Measurements from ENCODE around the gene SPATA45.

SPATA45 gene

GRCh38 chr1:212827831-212828278, 19.6 kb downstream of the SPATA45 start:
- no peak for DNase-seq

GRCh38 chr1:212827171-212827776, 20.2 kb downstream of the SPATA45 start:
- DNase-seq: no peak

- DNase-seq: no peak
Measured at GRCh38 chr1:212825798-212826452, 21.5 kb downstream of the SPATA45 start.

- no peak for DNase-seq
Measured at GRCh38 chr1:212824201-212824600, 23.2 kb downstream of the SPATA45 start.

GRCh38 chr1:212822956-212823355, 24.5 kb downstream of the SPATA45 start:
- no peak for DNase-seq

- DNase-seq: no peak
Measured at GRCh38 chr1:212820969-212821368, 26.5 kb downstream of the SPATA45 start.

- no peak for DNase-seq
Measured at GRCh38 chr1:212819726-212820125, 27.7 kb downstream of the SPATA45 start.

- DNase-seq: no peak
Measured at GRCh38 chr1:212816567-212817278, 30.7 kb downstream of the SPATA45 start.

- DNase-seq: peak; percentile 10
Measured at GRCh38 chr1:212814537-212815334, 32.7 kb downstream of the SPATA45 start.

- DNase-seq: no peak
Measured at GRCh38 chr1:212805767-212806166, 41.7 kb downstream of the SPATA45 start.

GRCh38 chr1:212797681-212798080, 49.8 kb downstream of the SPATA45 start:
- peak; percentile 4 for DNase-seq

GRCh38 chr1:212794561-212795014, 52.9 kb downstream of the SPATA45 start:
- no peak for DNase-seq

GRCh38 chr1:212792396-212792908, 55.0 kb downstream of the SPATA45 start:
- DNase-seq: no peak

GRCh38 chr1:212791676-212792395, 55.6 kb downstream of the SPATA45 start, which contains the start of the genes NSL1 and TATDN3:
NSL1 (minus strand) TSS chr1:212791777; CDS start chr1:212791763, 14 bp downstream.
TATDN3 (plus strand) TSS chr1:212791894; CDS start chr1:212791922, 28 bp downstream.
- peak; percentile 90 for DNase-seq

GRCh38 chr1:212791261-212791675, 56.2 kb downstream of the SPATA45 start:
- DNase-seq: peak; percentile 58

GRCh38 chr1:212785871-212786270, 61.6 kb downstream of the SPATA45 start:
- DNase-seq: no peak

- DNase-seq: no peak
Measured at GRCh38 chr1:212783976-212784375, 63.5 kb downstream of the SPATA45 start.

GRCh38 chr1:212782422-212783154, 64.9 kb downstream of the SPATA45 start:
- DNase-seq: peak; percentile 28

GRCh38 chr1:212781225-212781624, 66.2 kb downstream of the SPATA45 start:
- DNase-seq: no peak

- DNase-seq: no peak
Measured at GRCh38 chr1:212780759-212781158, 66.7 kb downstream of the SPATA45 start.
